K562 (cell line): ENCODE measurements around the gene UBE2G2. TPM values are rescaled to one million over a fixed set of nuclear protein-coding genes. Genes with fewer than 3 reads are reported as not detected.

ENCODE experiments used
- ATAC-seq: fragments of 200-7000 bp; cut with Tn5 transposase; 3 replicates; pipeline ENCODE4 v1.9.1; 2020; ENCODE audit warnings: moderate library complexity
- BruUV-seq: library from RNA; stranded (reverse); fragments of 400-500 nt; replicated peaks from 2 replicates; lab custom pipeline; 2021; lab: Mats Ljungman, UMichigan
- CTCF ChIA-PET: fragments of 300-600 bp; formaldehyde crosslinking; extraction: SDS; loops from one replicate; lab custom pipeline; 2021; ENCODE audit warnings: low intra/inter-chr PET ratio; lab: Yijun Ruan, JAX
- POLR2A ChIA-PET: fragments of 300-600, 350-650 bp; sonication (Branson Sonifier 250); formaldehyde crosslinking; extraction: SDS; loops from one replicate; lab custom pipeline; 2021; ENCODE audit warnings: antibody characterized with exemption, inconsistent platforms; lab: Yijun Ruan, JAX
- DNase-seq, 4 experiments: peaks; one replicate each; pipeline versions ENCODE4 v3.0.0 to v3.0.0-alpha.2; 2011 to 2018; ENCODE audit warnings: low spot score in 3 of 4, mixed read lengths in 3 of 4; ENCODE audit errors: extremely low read depth in 1 of 4
- FAIRE-seq: peaks from 2 replicates; lab custom pipeline; 2011; peaks lifted over from hg19 to GRCh38; lab: Jason Lieb, UNC
- H2AFZ ChIP-seq: 2 replicates; pipeline ENCODE4 v1.6.0; 2011; ENCODE audit warnings: low read depth, low read length, control low read depth, inconsistent platforms
- H3K27ac ChIP-seq: fragments of 200-600 bp; 3 replicates; pipeline ENCODE4 v1.8.0; 2011; ENCODE audit warnings: low read depth, mild to moderate bottlenecking, control low read depth, inconsistent platforms, low read length, moderate library complexity, mixed read lengths; ENCODE audit errors: extremely low read depth
- H3K27me3 ChIP-seq, 2 experiments: fragments of 300-600 bp in 1 of 2; 2 replicates in 1 of 2; 3 replicates in 1 of 2; pipeline versions ENCODE4 v1.6.0 to v1.8.0; 2011; ENCODE audit warnings: inconsistent platforms in 2 of 2, low read length in 2 of 2, mild to moderate bottlenecking in 1 of 2, mixed read lengths in 1 of 2, moderate library complexity in 1 of 2; ENCODE audit not compliant: control insufficient read depth in 2 of 2, insufficient read depth in 2 of 2
- H3K36me3 ChIP-seq: fragments of 300-600 bp; 3 replicates; pipeline ENCODE4 v1.8.0; 2011; ENCODE audit warnings: mild to moderate bottlenecking, low read length, inconsistent platforms; ENCODE audit not compliant: control insufficient read depth, insufficient read depth
- H3K4me1 ChIP-seq, 2 experiments: fragments of 200-600 bp in 1 of 2; replicated peaks in 1 of 2; 2 replicates in 1 of 2; 3 replicates in 1 of 2; pipeline versions ENCODE4 v1.5.1 to v1.8.0; 2011; ENCODE audit warnings: inconsistent platforms in 2 of 2, low read length in 2 of 2, mild to moderate bottlenecking in 1 of 2, mixed read lengths in 1 of 2, moderate library complexity in 1 of 2; ENCODE audit not compliant: control insufficient read depth in 2 of 2, insufficient read depth in 2 of 2
- H3K4me2 ChIP-seq: 2 replicates; pipeline ENCODE4 v1.6.1; 2011; ENCODE audit warnings: low read length, control low read depth, inconsistent platforms, mixed read lengths; ENCODE audit not compliant: insufficient read depth
- H3K4me3 ChIP-seq: fragments of 200-600 bp; sonication (generic), shearing (Covaris generic); 2 replicates; pipeline ENCODE4 v1.5.1; 2016; ENCODE audit warnings: control low read depth, inconsistent platforms
- H3K79me2 ChIP-seq: fragments of 200-600 bp; 3 replicates; pipeline ENCODE4 v1.8.0; 2011; ENCODE audit warnings: low read length, inconsistent platforms; ENCODE audit not compliant: control insufficient read depth, insufficient read depth
- H3K9ac ChIP-seq, 2 experiments: 2 replicates each; pipeline versions ENCODE4 v1.6.0 to v1.6.1; 2011; ENCODE audit warnings: low read depth in 2 of 2, low read length in 2 of 2, control low read depth in 1 of 2, inconsistent platforms in 1 of 2, mild to moderate bottlenecking in 1 of 2, mixed read lengths in 1 of 2; ENCODE audit not compliant: insufficient read depth in 1 of 2
- H3K9me1 ChIP-seq: one replicate; pipeline ENCODE4 v1.6.0; 2011; ENCODE audit warnings: inconsistent platforms, mild to moderate bottlenecking, low read length, moderate library complexity; ENCODE audit not compliant: control insufficient read depth, insufficient read depth
- H3K9me3 ChIP-seq: replicated peaks from 2 replicates; pipeline ENCODE4 v1.5.1; 2011; ENCODE audit warnings: low read depth, low read length, inconsistent platforms; ENCODE audit not compliant: control insufficient read depth, insufficient read depth
- H4K20me1 ChIP-seq: replicated peaks from 2 replicates; pipeline ENCODE4 v1.6.1; 2011; ENCODE audit warnings: low read length, inconsistent platforms, mixed read lengths; ENCODE audit not compliant: control insufficient read depth, insufficient read depth
- BHLHE40 ChIP-seq: IDR thresholded peaks from 2 replicates; pipeline ENCODE4 v1.6.1; 2011; ENCODE audit warnings: low read length, improper control_type of control experiment
- C11orf30 ChIP-seq: fragments of 450-650 bp; IDR thresholded peaks from 2 replicates; pipeline ENCODE4 v1.6.1; 2016; ENCODE audit warnings: low read depth, mild to moderate bottlenecking
- CBFA2T3 ChIP-seq: fragments of 450-650 bp; IDR thresholded peaks from 2 replicates; pipeline ENCODE4 v1.6.1; 2017
- CHD2 ChIP-seq: IDR thresholded peaks from 2 replicates; pipeline ENCODE4 v1.6.1; 2011; ENCODE audit warnings: low read depth, low read length
- CTCF ChIP-seq, 3 experiments: IDR thresholded peaks in 2 of 3; conservative IDR thresholded peaks in 1 of 3; 2 replicates each; pipeline ENCODE4 v1.5.1; 2011 to 2012; ENCODE audit warnings: low read length in 3 of 3, mild to moderate bottlenecking in 3 of 3, control low read depth in 2 of 3, improper control_type of control experiment in 1 of 3, inconsistent platforms in 1 of 3, low read depth in 1 of 3, mixed read lengths in 1 of 3, moderate library complexity in 1 of 3; ENCODE audit not compliant: insufficient read depth in 2 of 3
- ETV5 ChIP-seq: sonication (generic); formaldehyde crosslinking; IDR thresholded peaks from 2 replicates; pipeline ENCODE4 v1.4.0; 2020; ENCODE audit warnings: low read depth, mild to moderate bottlenecking, missing genetic modification reagents
- ETV6 ChIP-seq, 3 experiments: fragments of 150-350 bp in 1 of 3; sonication (generic) in 1 of 3; formaldehyde crosslinking in 1 of 3; IDR thresholded peaks; 2 replicates each; pipeline versions ENCODE4 v1.6.1 to v1.8.0; 2014 to 2022; ENCODE audit warnings: borderline replicate concordance in 2 of 3, low read depth in 2 of 3, antibody characterized with exemption in 1 of 3, low read length in 1 of 3, mild to moderate bottlenecking in 1 of 3, missing genetic modification reagents in 1 of 3
- FOXA1 ChIP-seq: fragments of 450-650 bp; IDR thresholded peaks from 2 replicates; pipeline ENCODE4 v1.6.1; 2016; ENCODE audit warnings: mild to moderate bottlenecking, borderline replicate concordance
- HLTF ChIP-seq: fragments of 450-650 bp; IDR thresholded peaks from 2 replicates; pipeline ENCODE4 v1.6.1; 2016
- HNRNPL ChIP-seq: fragments of 200-400 bp; formaldehyde crosslinking; IDR thresholded peaks from 2 replicates; pipeline ENCODE4 v1.6.1; 2017; ENCODE audit warnings: low read depth, mild to moderate bottlenecking, low read length
- MAFG ChIP-seq: fragments of 450-650 bp; conservative IDR thresholded peaks from 2 replicates; pipeline ENCODE4 v1.6.1; 2016; ENCODE audit warnings: missing genetic modification characterization, missing compliant biosample characterization
- MTA2 ChIP-seq: fragments of 450-650 bp; IDR thresholded peaks from 2 replicates; pipeline ENCODE4 v1.6.1; 2016; ENCODE audit warnings: low read depth
- OTX1 ChIP-seq: fragments of 450-650 bp; formaldehyde crosslinking; IDR thresholded peaks from 2 replicates; pipeline ENCODE4 v1.4.0; 2022; ENCODE audit warnings: mild to moderate bottlenecking
- POLR2H ChIP-seq: IDR thresholded peaks from 2 replicates; pipeline ENCODE4 v1.6.1; 2016; ENCODE audit warnings: missing genetic modification characterization, low read depth, mild to moderate bottlenecking, control low read depth, missing compliant biosample characterization, moderate library complexity
- PTTG1 ChIP-seq: fragments of 450-650 bp; IDR thresholded peaks from 2 replicates; pipeline ENCODE4 v1.6.1; 2016; ENCODE audit warnings: low read depth, mild to moderate bottlenecking, missing genetic modification characterization, missing compliant biosample characterization
- SMAD1 ChIP-seq: fragments of 150-350 bp; IDR thresholded peaks from 2 replicates; pipeline ENCODE4 v1.6.1; 2014; ENCODE audit warnings: low read length, low read depth; ENCODE audit not compliant: partially characterized antibody
- USF1 ChIP-seq: sonication (generic); formaldehyde crosslinking; IDR thresholded peaks from 2 replicates; pipeline ENCODE4 v1.9.0; 2022; ENCODE audit warnings: mild to moderate bottlenecking, missing genetic modification reagents
- XRCC5 ChIP-seq: fragments of 200-400 bp; formaldehyde crosslinking; IDR thresholded peaks from 2 replicates; pipeline ENCODE4 v1.6.1; 2017; ENCODE audit warnings: low read depth, mild to moderate bottlenecking, low read length
- ZNF316 ChIP-seq: fragments of 450-650 bp; IDR thresholded peaks from 2 replicates; pipeline ENCODE4 v1.6.1; 2016
- ZNF57 ChIP-seq: fragments of 450-650 bp; formaldehyde crosslinking; IDR thresholded peaks from 2 replicates; pipeline ENCODE4 v1.4.0; 2020; ENCODE audit warnings: mild to moderate bottlenecking, moderate library complexity
- WGBS: fragments of 100-300 bp; shearing (Covaris generic); methylation state at CpG from one replicate; pipeline ENCODE4 v1.1.6; 2016; ENCODE audit warnings: low coverage, mixed read lengths; ENCODE audit not compliant: insufficient coverage; ENCODE audit errors: missing lambda C conversion rate; 5-methylcytosine and 5-hydroxymethylcytosine counted together
- in situ Hi-C: fragments of 300-500 bp; cut with MboI; formaldehyde crosslinking; loops from 4 replicates; pipeline ENCODE4 v1.15.0; 2018; ENCODE audit warnings: inconsistent platforms, mixed read lengths
- intact Hi-C: fragments of 100-400 bp; cut with micrococcal nuclease; formaldehyde crosslinking; loops from 2 replicates; pipeline ENCODE4 v1.14.2; 2022
- polyA plus RNA-seq, 8 experiments: library from polyadenylated mRNA; depleted of rRNA in 4 of 8; stranded (reverse) in 5 of 8; unstranded in 3 of 8; fragments of >200 nt; fragmentation: Nextera tagmentation in 2 of 8; fragmentation: Illumina TruSeq in 1 of 8; extraction: Ambion mirVana in 2 of 8; extraction: Trizol in 1 of 8; gene quantifications; 2 replicates each; pipeline versions ENCODE4 v1.2.1 to v1.2.3, GENCODE V29; 2011 to 2014; ENCODE audit warnings: inconsistent platforms in 1 of 8, missing spikeins in 1 of 8
- total RNA-seq, 7 experiments: library from RNA; depleted of rRNA in 6 of 7; stranded (reverse); fragments of >200 nt in 6 of 7; fragmentation: Illumina TruSeq in 2 of 7; extraction: Trizol in 2 of 7; gene quantifications; 2 replicates each; pipeline versions ENCODE4 v1.2.1 to v1.2.3, GENCODE V29; 2011 to 2021; ENCODE audit warnings: low replicate concordance in 1 of 7
- TF ChIP-seq, protein P1 (sequence below): fragments of 250-450 bp; sonication (Bioruptor Pico); IDR thresholded peaks from 2 replicates; pipeline ENCODE4 v1.8.0; 2021; ENCODE audit warnings: borderline replicate concordance, mild to moderate bottlenecking, moderate library complexity; ENCODE audit not compliant: poor library complexity, severe bottlenecking

The UBE2G2 gene
- total and polyA plus RNA-seq, 9 of the 15 experiments (the other 6 are each of a cell fraction or from before 2014, with no cell fraction given) = 47.5 to 225 (median 140) TPM

DNA sequence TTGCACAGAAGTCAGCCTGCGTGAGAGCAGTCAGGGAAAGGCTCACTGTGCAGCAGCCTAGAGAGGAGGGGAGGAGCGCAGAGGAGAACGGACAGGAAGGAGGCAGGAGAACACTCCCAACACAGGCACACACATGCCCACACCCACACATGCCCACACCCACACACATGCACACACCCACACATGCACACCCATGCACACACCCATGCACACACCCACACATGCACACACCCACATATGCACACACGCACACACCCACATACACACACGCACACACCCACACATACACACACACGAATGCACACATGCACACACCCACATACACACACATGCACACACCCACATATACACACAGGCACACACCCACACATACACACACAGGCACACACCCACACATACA is 9.2 kb upstream of the UBE2G2 start (continued):
- TF ChIP-seq, protein P1, sequence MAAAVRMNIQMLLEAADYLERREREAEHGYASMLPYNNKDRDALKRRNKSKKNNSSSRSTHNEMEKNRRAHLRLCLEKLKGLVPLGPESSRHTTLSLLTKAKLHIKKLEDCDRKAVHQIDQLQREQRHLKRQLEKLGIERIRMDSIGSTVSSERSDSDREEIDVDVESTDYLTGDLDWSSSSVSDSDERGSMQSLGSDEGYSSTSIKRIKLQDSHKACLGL (CRISPR knock-in tag) = no peak
- TF ChIP-seq CBFA2T3 (peak; percentile 32; the same call in 1 of the 2 replicates), USF1 (no peak), OTX1 (CRISPR knock-in tag) (peak; percentile 73; the same call in 1 of the 2 replicates), POLR2H (tag) (no peak), PTTG1 (tag) (no peak)

DNA sequence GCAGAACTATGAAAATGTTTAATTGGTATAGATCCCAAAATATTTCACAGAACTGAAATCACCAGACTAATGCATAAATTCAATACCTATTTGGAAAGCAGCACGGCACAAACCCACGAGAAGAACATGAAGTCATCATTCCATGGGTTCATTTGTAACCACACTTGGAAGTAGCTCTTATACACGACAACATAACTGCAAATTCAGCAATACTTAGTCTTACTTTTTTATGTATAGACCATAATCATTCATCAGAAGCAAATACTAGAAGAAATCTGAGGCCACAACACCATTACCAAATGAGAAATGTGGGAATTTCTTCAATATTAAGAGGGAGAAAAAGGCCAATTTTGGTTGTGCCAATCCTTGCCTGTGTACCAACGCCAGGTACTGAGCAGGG is 4.2 kb upstream of the UBE2G2 start:
- no peak overlapping the region for H3K27ac ChIP-seq
- H3K4me1 ChIP-seq = peaks cover 17 to 24% of the 10 kb centered on the region in 2 experiments; a peak in 4 of 5 replicates
- peaks cover 36% of the 10 kb centered on the region for H3K79me2 ChIP-seq
- DNase-seq (no peak), ATAC-seq (no peak), FAIRE-seq (no peak)
- BruUV-seq = no TSS peak
- no peaks in the 10 kb centered on the region for H3K9me3 ChIP-seq
- H3K9me1 ChIP-seq = no peaks in the 10 kb centered on the region
- H3K4me3 ChIP-seq = no peak overlapping the region
- H3K4me2 ChIP-seq = no peak overlapping the region
- peaks cover 79% of the 10 kb centered on the region for H3K36me3 ChIP-seq
- in situ Hi-C loops (no loop called here), intact Hi-C loops (no loop called here)
- 86% methylated on average over 4 of the region's 4 CpGs for WGBS
- H3K27me3 ChIP-seq = no peaks in the 10 kb centered on the region
- H2AFZ ChIP-seq = no peak overlapping the region
- H4K20me1 ChIP-seq = peaks cover 3% of the 10 kb centered on the region; the same call in 1 of the 2 replicates
- ChIA-PET POLR2A (interaction anchor here (1.0 to 1.1 kb wide), 2 partner anchors 10 to 13 kb away, joined by 3 read pairs; no protein-coding TSS in a partner anchor), CTCF (no interaction called here)
- H3K9ac ChIP-seq = no peak overlapping the region
- no peak for TF ChIP-seq HLTF
- TF ChIP-seq C11orf30 = peak; percentile 66
- no peak for TF ChIP-seq HNRNPL
- TF ChIP-seq ETV6 (IDR thresholded peaks at IDR 0.05; ENCODE audit: borderline replicate concordance in 1 of 2, low read depth in 2 of 2, low read length in 1 of 2) = no peak
- no peak for TF ChIP-seq ETV6 (CRISPR knock-in tag; IDR thresholded peaks at IDR 0.05; ENCODE audit: borderline replicate concordance)
- no peak for TF ChIP-seq FOXA1
- TF ChIP-seq BHLHE40 = no peak
- no peak for TF ChIP-seq CTCF (IDR thresholded peaks at IDR 0.05 in 2 of 3, conservative IDR thresholded peaks at IDR 0.05 in 1 of 3; ENCODE audit: insufficient read depth in 2 of 3, low read depth in 1 of 3, low read length in 3 of 3)
- TF ChIP-seq MTA2 = no peak
- TF ChIP-seq CHD2 = no peak
- TF ChIP-seq ETV5 (CRISPR knock-in tag) = no peak
- peak; percentile 53 for TF ChIP-seq MAFG (tag)
- TF ChIP-seq SMAD1 = no peak
- TF ChIP-seq XRCC5 = no peak
- peak; percentile 80 for TF ChIP-seq ZNF316
- TF ChIP-seq ZNF57 (CRISPR knock-in tag) = no peak
